Subcutaneous adipose tissue (tissue), 4 donors: ENCODE measurements around the gene ABHD11. TPM values are rescaled to one million over a fixed set of nuclear protein-coding genes. Genes with fewer than 3 reads are reported as not detected.

Experiments
- CTCF ChIP-seq: fragments of 450-650 bp; IDR thresholded peaks from one replicate; pipeline ENCODE4 v1.5.1; 2016; ENCODE audit warnings: low read depth, mild to moderate bottlenecking, control low read depth, antibody characterized with exemption, moderate library complexity
- small RNA-seq: library from RNA; depleted of rRNA; stranded (forward); fragments of <200 nt; gene quantifications from one replicate; pipeline ENCODE3, GENCODE V24; 2016
- total RNA-seq, 4 donors: library from RNA; depleted of rRNA; stranded (reverse); fragments of >200 nt; gene quantifications; one replicate each; pipeline ENCODE4 v1.1.0, GENCODE V29; 2016

The ABHD11 gene
- total RNA-seq, 4 donors from 2014 or later, result 8.5 to 13.8 (median 11.5) TPM

DNA sequence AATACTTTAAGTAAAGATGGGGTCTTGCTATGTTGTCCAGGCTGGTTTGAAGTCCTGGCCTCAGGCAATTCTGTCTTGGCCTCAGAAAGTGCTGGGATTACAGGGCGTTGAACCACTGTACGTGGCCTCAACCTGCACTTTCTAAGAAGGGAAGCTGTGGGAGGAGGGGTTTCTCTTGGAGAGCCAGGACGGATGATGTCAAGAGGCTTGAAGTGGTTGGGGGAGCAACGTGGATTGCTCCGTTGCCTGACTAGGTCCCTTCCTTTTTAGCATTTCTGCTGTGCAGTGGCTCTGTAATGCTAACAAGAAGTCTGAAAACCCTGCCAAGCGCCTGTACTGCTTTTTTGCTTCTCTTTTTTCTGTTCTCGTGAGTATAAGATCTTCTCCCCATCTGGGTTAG is 48.0 kb downstream of the ABHD11 start:
- TF ChIP-seq CTCF, result no peak

DNA sequence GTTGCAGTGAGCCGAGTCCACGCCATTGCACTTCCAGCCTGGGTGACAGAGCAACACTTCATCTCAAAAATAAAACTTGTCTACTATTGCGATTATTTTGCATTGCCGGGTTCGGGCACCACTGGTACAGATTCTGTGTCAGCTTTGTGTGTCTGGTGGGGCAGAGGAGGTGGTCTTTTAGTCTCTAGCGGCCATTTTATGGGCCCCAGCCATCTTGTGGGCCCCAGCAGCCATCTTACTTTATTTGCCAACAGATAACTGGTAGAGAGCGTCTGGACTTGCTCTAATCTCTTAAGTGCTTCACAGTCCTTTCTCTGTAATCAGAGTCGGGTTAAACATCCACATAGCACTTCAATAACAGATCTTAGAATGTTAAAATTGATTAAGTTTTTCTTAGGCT is 50.3 kb downstream of the ABHD11 start:
- TF ChIP-seq CTCF, result no peak

Small RNA genes lying within 50 kb of the gene (small RNA-seq; reads per million reads assigned to genes)
- gene MIR4284 (not detected), gene RN7SL265P (not detected)

Other genes starting within 250 kb of the ABHD11 start
- gene BAZ1B, start 216.5 kb downstream of the ABHD11 start, total RNA-seq, result 10 to 100 TPM; 51.3 to 62.8 (median 59.9) TPM
- gene BCL7B, start 181.1 kb downstream of the ABHD11 start, total RNA-seq, result 10 to 100 TPM; 61.0 to 91.4 (median 69.0) TPM
- gene TBL2, start 160.2 kb downstream of the ABHD11 start, total RNA-seq, result 10 to 100 TPM; 32.3 to 43.0 (median 37.1) TPM
- 100 to 1,000 TPM in 2 of 4 donors, 10 to 100 TPM in 2; 38.6 to 385 (median 85.1) TPM for gene MLXIPL, start 114.3 kb downstream of the ABHD11 start, total RNA-seq
- gene VPS37D, start 71.0 kb downstream of the ABHD11 start, total RNA-seq, result 1 to 10 TPM in 3 of 4 donors, not detected in 1; 2.6 to 3.7 (median 3.3) TPM
- 1 to 10 TPM; 2.6 to 7.3 (median 3.4) TPM for gene DNAJC30, start 55.3 kb downstream of the ABHD11 start, total RNA-seq
- gene BUD23, start 55.2 kb downstream of the ABHD11 start, total RNA-seq, result 10 to 100 TPM; 24.0 to 41.1 (median 32.8) TPM
- gene STX1A, start 19.1 kb downstream of the ABHD11 start, total RNA-seq, result 10 to 100 TPM in 1 of 4 donors, 1 to 10 TPM in 3; 2.2 to 12.2 (median 3.4) TPM
- not detected for gene CLDN3, start 31.5 kb upstream of the ABHD11 start, total RNA-seq
- gene CLDN4, start 92.2 kb upstream of the ABHD11 start, total RNA-seq, result 1 to 10 TPM in 2 of 4 donors, under 1 TPM in 1, not detected in 1; 0.68 to 3.5 (median 1.3) TPM
- 1 to 10 TPM; 2.1 to 7.9 (median 2.4) TPM for gene METTL27, start 103.7 kb upstream of the ABHD11 start, total RNA-seq
- gene TMEM270, start 122.4 kb upstream of the ABHD11 start, total RNA-seq, result not detected